Stimulated activated CD8-positive, alpha-beta memory T cell treated with anti-CD3 and anti-CD28 coated beads, Interleukin-4, amount 100 ng/mL, for 1 hour (primary cell): ENCODE data around the gene MEF2C.

Experiments used
- DNase-seq, 2 donors: peaks; one replicate each; pipeline ENCODE4 v3.0.0-alpha.2; 2020; ENCODE audit warnings: low read depth in 2 of 2, low spot score in 1 of 2

The MEF2C gene

GRCh38 chr5:88830567-88830966 lies 52.4 kb downstream of the MEF2C start:
- DNase-seq, result no peak

GRCh38 chr5:88829775-88830174 lies 53.2 kb downstream of the MEF2C start:
- DNase-seq, result no peak

GRCh38 chr5:88829054-88829453 lies 53.9 kb downstream of the MEF2C start:
- no peak for DNase-seq

GRCh38 chr5:88827997-88828396 lies 55.0 kb downstream of the MEF2C start:
- no peak for DNase-seq

GRCh38 chr5:88826646-88827585 lies 56.1 kb downstream of the MEF2C start:
- DNase-seq, result no peak

DNA sequence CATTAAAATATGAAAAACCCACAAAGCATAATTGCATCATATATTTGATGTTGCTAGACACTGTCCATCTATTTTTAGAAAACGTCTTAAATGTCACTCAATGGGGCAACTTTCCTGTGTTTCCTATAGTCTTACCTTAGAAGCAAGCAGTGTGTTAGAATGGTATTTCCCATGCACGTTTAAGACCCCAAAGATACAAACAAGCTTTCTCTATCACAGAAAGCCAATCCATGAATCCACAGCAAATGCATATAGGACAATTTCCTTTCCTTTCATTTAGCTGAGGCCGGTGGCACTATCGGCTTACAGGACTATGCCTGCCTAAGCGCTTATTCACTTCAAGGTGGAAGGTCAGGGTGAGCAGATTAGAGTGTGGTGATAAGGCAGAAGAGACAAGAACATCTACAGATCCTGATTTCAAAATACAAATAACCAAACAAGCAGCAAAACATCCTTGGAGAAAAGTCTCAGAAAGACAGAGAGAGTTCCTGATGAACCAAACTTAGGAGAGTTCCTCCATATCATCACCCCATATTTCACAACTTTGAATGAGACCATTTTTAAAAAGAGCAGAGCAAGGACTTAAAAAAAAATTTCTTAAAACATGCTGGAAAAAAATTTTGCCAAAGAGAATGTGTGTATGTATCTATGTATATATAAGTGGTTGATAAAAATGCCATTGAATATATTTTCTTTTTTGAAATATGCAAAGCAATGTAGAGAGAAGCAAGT lies 57.2 kb downstream of the MEF2C start:
- no peak for DNase-seq

DNA sequence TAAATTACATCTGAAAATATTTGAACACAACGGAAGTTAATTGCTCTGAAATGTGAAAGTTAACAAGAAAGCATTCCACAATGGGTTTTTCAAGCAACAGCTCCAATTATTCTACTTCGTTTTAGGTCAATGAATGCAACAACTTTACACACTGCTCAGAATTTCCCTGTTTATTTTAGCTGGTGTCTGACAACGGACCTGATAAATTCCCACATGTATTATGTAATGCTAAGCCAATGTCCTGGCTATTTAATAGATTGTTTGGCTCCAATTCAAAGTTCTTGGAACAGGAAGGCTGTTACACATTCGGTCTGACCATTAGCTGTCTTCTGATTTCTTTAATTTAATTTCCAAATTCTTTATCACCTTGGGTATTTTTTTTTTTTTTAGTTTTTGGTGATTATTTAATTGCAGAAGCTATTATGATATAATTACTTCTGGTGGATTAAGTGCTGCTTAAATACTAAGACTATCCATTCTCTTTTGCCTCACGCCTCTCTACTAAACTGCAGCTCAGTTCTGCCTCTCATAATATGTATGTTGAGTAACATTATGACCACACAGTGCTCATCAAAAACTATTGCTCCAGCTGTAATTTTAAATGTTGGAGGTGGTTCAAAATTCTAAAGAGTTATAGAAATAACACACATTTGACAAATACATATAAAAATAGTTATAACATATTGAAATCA lies 57.9 kb downstream of the MEF2C start:
- no peak for DNase-seq

GRCh38 chr5:88824141-88824540 lies 58.8 kb downstream of the MEF2C start:
- no peak for DNase-seq

DNA sequence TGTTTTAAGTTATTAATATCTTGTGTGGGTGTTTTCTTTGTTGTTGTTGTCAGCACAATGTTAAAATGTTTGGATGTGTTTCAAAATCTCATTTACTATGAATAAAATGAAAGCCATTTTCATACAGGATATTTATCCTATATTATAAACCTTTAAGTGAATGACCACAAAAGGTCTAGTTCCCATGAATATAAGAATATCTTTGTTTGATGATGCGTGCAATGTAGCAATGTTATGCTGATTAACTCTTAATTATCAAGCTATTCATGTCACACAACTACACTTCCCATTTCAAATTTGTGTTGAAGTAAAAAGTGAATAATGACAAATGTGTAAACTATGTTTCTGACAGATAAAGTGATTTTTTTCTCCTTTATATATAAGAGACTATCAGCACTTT lies 59.8 kb downstream of the MEF2C start:
- DNase-seq, result no peak

- DNase-seq, result no peak
Measured at GRCh38 chr5:88821161-88821560, 61.8 kb downstream of the MEF2C start.

DNA sequence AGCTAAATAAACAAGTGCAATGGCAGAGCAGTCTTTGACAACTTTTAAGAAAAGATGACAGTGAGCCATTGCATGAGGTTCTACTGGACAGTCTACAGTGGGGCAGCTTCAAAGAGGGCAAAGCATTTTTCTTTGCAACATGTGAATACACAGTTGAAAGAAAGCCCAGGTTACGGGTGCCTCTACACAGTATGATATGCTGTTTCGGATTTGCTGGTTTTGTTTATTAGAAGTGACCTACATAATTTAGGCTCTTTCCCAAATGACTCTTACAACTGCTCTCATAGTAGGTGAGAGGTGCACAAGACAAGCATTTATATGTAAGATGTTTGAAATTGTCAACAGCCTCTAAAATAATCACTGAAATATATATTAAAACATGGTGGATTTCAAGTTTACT lies 62.4 kb downstream of the MEF2C start:
- DNase-seq, result no peak

GRCh38 chr5:88819301-88819999 lies 63.5 kb downstream of the MEF2C start:
- DNase-seq, result no peak

DNA sequence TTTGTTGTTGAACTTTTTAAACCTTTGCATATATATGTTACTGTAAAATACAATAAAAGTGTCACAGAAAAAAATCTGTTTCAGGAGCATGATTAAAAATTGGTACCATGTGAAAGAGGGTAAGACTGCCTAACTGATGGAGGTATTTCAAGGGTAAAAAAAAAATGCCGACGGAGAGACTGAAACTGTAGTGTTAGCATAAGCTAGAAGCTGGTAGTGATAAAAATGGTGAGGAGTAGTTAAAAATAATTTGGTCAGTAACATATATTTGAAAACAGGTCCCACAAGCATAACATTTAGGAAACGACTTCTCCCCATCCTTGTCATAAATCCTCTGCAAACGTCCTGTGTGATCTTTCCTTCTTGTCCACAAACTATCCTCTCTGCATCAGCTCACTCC lies 64.7 kb downstream of the MEF2C start:
- DNase-seq, result no peak

- no peak for DNase-seq
Measured at GRCh38 chr5:88816195-88816594, 66.8 kb downstream of the MEF2C start.

DNA sequence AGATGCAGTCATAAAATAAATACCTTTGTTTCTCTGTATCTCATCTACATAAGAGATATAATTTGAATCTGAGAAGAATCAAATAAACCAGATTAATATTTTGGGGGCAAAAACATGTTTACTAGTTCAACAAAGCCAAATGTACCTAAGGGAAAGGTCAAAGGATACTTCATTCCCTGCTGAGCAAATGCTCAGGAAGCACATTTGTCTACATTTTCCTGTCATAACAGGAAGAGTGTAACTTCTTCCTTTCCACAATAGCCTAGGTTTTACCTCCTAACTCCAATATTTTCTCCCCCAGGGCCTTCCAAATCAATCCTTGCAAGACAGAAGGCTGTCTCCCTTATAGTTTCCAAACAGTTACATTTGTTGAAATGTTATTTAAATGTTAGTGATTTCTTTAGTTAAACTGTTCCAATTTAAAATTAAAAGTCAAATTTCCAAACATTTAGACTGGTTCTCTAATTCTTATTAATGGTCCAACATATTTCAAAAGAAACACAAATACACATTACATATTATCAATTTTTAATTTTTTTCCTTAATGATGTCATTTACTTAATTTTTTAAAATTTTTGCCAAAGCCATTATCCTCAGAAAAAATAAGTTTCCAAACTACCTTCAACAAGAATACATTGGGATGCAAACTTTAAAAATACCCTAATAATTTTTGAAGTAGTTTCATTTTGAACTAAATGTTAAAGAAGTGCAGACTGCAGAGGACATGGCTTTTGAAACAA lies 67.8 kb downstream of the MEF2C start:
- no peak for DNase-seq

- no peak for DNase-seq
Measured at GRCh38 chr5:88813805-88814575, 69.0 kb downstream of the MEF2C start.

DNA sequence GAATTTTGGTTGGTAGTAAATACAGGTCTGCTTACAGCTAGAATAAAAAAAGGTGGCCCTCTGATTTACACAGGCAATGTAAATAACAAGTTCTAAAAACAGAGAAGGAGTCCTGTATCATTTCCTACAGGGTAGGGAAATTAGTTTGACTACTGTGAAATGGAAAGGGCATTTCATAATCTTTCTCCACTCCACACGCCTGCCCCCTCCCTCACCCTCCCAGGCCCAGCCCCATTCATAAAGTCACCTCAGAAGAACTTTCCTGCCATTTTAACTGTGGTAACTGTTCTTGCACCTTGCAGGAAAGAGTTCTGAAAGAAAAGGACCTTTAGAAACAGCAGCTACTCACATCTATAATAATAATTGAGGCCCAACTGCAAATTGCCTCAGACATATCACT lies 69.7 kb downstream of the MEF2C start:
- DNase-seq, result no peak

GRCh38 chr5:88808153-88808552 lies 74.8 kb downstream of the MEF2C start:
- DNase-seq, result no peak

DNA sequence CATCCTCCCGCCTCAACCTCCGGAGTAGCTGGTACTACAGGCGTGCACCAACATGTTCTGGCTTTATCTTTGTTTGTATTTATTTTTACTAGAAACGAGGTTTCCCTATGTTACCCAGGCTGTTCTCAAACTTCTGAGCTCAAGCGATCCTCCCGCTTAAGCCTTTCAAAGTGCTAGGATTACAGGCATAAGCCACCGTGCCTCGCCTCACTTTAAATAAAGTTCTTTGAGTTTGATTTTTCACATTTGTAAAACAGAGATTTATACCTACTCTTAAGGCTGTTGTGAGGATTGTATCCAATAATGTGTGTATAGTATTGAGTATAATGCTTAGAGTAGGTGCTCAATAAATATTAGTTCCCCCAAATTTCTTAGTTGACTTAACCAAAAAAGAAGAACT lies 75.7 kb downstream of the MEF2C start:
- no peak for DNase-seq

GRCh38 chr5:88806338-88806737 lies 76.6 kb downstream of the MEF2C start:
- no peak for DNase-seq
